Hepatocyte (in vitro differentiated cells): ENCODE measurements around the gene EIF4ENIF1. TPM values are rescaled to one million over a fixed set of nuclear protein-coding genes. Genes with fewer than 3 reads are reported as not detected.

Experiments
- DNase-seq: peaks from one replicate; pipeline ENCODE4 v3.0.0-alpha.2; 2016; ENCODE audit warnings: low spot score
- H2AFZ ChIP-seq: fragments of 200-600 bp; sonication (generic); 2 replicates; pipeline ENCODE4 v1.6.0; 2016; ENCODE audit warnings: antibody characterized with exemption, mild to moderate bottlenecking
- H3K27ac ChIP-seq: fragments of 200-600 bp; sonication (generic); 2 replicates; pipeline ENCODE4 v1.5.1; 2016; ENCODE audit warnings: mild to moderate bottlenecking
- H3K27me3 ChIP-seq: fragments of 200-600 bp; sonication (generic); 2 replicates; pipeline ENCODE4 v1.6.1; 2016
- H3K36me3 ChIP-seq: fragments of 200-600 bp; sonication (generic); replicated peaks from 2 replicates; pipeline ENCODE4 v1.5.1; 2016; ENCODE audit warnings: low read depth; ENCODE audit not compliant: insufficient read depth
- H3K4me1 ChIP-seq: fragments of 200-600 bp; sonication (generic); 2 replicates; pipeline ENCODE4 v1.5.1; 2016; ENCODE audit warnings: mild to moderate bottlenecking, moderate library complexity; ENCODE audit not compliant: insufficient read depth
- H3K4me2 ChIP-seq: fragments of 200-600 bp; sonication (generic); 2 replicates; pipeline ENCODE4 v1.6.0; 2016
- H3K4me3 ChIP-seq: fragments of 200-600 bp; sonication (generic); 2 replicates; pipeline ENCODE4 v1.5.1; 2016; ENCODE audit warnings: mild to moderate bottlenecking
- H3K79me2 ChIP-seq: fragments of 200-600 bp; sonication (generic); 2 replicates; pipeline ENCODE4 v1.6.0; 2017; ENCODE audit warnings: mild to moderate bottlenecking
- H3K9me2 ChIP-seq: fragments of 200-600 bp; sonication (generic); replicated peaks from 2 replicates; pipeline ENCODE4 v1.6.0; 2017; ENCODE audit warnings: mild to moderate bottlenecking; ENCODE audit not compliant: insufficient read depth
- H3K9me3 ChIP-seq: fragments of 200-600 bp; sonication (generic); 2 replicates; pipeline ENCODE4 v1.5.1; 2016; ENCODE audit warnings: low read depth, mild to moderate bottlenecking
- H4K20me1 ChIP-seq: fragments of 200-600 bp; sonication (generic); 2 replicates; pipeline ENCODE4 v1.6.0; 2016; ENCODE audit warnings: mild to moderate bottlenecking; ENCODE audit not compliant: insufficient read depth, poor library complexity, severe bottlenecking
- CTCF ChIP-seq: fragments of 200-600 bp; sonication (generic); IDR thresholded peaks from 2 replicates; pipeline ENCODE4 v1.5.1; 2016; ENCODE audit warnings: antibody characterized with exemption, mild to moderate bottlenecking; ENCODE audit not compliant: poor library complexity
- EZH2 ChIP-seq: fragments of 200-600 bp; sonication (generic); IDR thresholded peaks from 2 replicates; pipeline ENCODE4 v1.6.1; 2016; ENCODE audit warnings: antibody characterized with exemption, mild to moderate bottlenecking, borderline replicate concordance
- EZH2phosphoT487 ChIP-seq: fragments of 200-600 bp; sonication (generic); IDR thresholded peaks from one replicate; pipeline ENCODE4 v1.6.1; 2018; ENCODE audit warnings: antibody characterized with exemption, mild to moderate bottlenecking, low read depth, moderate library complexity; ENCODE audit not compliant: unreplicated experiment, severe bottlenecking
- WGBS: methylation state at CpG from one replicate; pipeline ENCODE4 v1.1.6; 2016; ENCODE audit warnings: low lambda C conversion rate; ENCODE audit errors: missing lambda C conversion rate; 5-methylcytosine and 5-hydroxymethylcytosine counted together
- polyA plus RNA-seq: library from polyadenylated mRNA; unstranded; fragments of >200 nt; fragmentation: Nextera tagmentation; extraction: Ambion mirVana; gene quantifications from 2 replicates; pipeline ENCODE4 v1.2.1, GENCODE V29; 2016
- total RNA-seq: library from RNA; depleted of rRNA; stranded (reverse); fragments of >200 nt; gene quantifications from 2 replicates; pipeline ENCODE4 v1.2.3, GENCODE V29; 2014

Gene EIF4ENIF1
- total and polyA plus RNA-seq, 2 experiments from 2014 or later = 9.2 to 13.3 TPM

- no peak overlapping the region for H3K4me3 ChIP-seq
- no peak for DNase-seq
- H2AFZ ChIP-seq = no peak overlapping the region
- no peaks in the 10 kb centered on the region for H3K27me3 ChIP-seq
- no peaks in the 10 kb centered on the region for H3K9me3 ChIP-seq
- TF ChIP-seq EZH2 = no peak
- no peaks in the 10 kb centered on the region for H4K20me1 ChIP-seq
- H3K27ac ChIP-seq = no peak overlapping the region
- WGBS = 96% methylated on average over 7 of the region's 7 CpGs
- peaks cover 3% of the 10 kb centered on the region for H3K4me1 ChIP-seq
- no peaks in the 10 kb centered on the region for H3K9me2 ChIP-seq
- no peaks in the 10 kb centered on the region for H3K79me2 ChIP-seq
- no peaks in the 10 kb centered on the region for H3K36me3 ChIP-seq
- H3K4me2 ChIP-seq = no peak overlapping the region
These were observed 49.0 kb downstream of the EIF4ENIF1 start for GRCh38 chr22:31440681-31441080.

GRCh38 chr22:31439808-31440207 lies 49.8 kb downstream of the EIF4ENIF1 start:
- TF ChIP-seq EZH2phosphoT487 (no peak), CTCF (no peak)
- WGBS = 82% methylated on average over 8 of the region's 8 CpGs
- Histone ChIP-seq H2AFZ (no peak overlapping the region), H3K27me3 (no peaks in the 10 kb centered on the region), H3K79me2 (no peaks in the 10 kb centered on the region), H3K4me1 (peaks cover 3% of the 10 kb centered on the region), H3K4me2 (no peak overlapping the region), H3K27ac (no peak overlapping the region), H3K9me3 (no peaks in the 10 kb centered on the region), H3K36me3 (no peaks in the 10 kb centered on the region), H3K9me2 (no peaks in the 10 kb centered on the region), H3K4me3 (no peak overlapping the region), H4K20me1 (no peaks in the 10 kb centered on the region)
- no peak for DNase-seq

- H3K9me3 ChIP-seq = no peaks in the 10 kb centered on the region
- no peaks in the 10 kb centered on the region for H3K27me3 ChIP-seq
- peaks cover 7% of the 10 kb centered on the region for H3K36me3 ChIP-seq
- 98% methylated on average over 3 of the region's 3 CpGs for WGBS
- no peak for TF ChIP-seq CTCF
- no peak for TF ChIP-seq EZH2phosphoT487
- no peak for TF ChIP-seq EZH2
- H3K4me2 ChIP-seq = no peak overlapping the region
- DNase-seq = no peak
- H3K79me2 ChIP-seq = no peaks in the 10 kb centered on the region
- no peaks in the 10 kb centered on the region for H4K20me1 ChIP-seq
- H3K4me3 ChIP-seq = no peak overlapping the region
- no peak overlapping the region for H2AFZ ChIP-seq
- H3K9me2 ChIP-seq = no peaks in the 10 kb centered on the region
- H3K4me1 ChIP-seq = no peaks in the 10 kb centered on the region
- no peak overlapping the region for H3K27ac ChIP-seq
These were observed 53.5 kb downstream of the EIF4ENIF1 start for GRCh38 chr22:31436132-31436531.

- TF ChIP-seq EZH2 = no peak
- TF ChIP-seq EZH2phosphoT487 = no peak
- TF ChIP-seq CTCF = no peak
- DNase-seq = no peak
- WGBS = 94% methylated on average over 5 of the region's 5 CpGs
- H3K27me3 ChIP-seq = no peaks in the 10 kb centered on the region
- H3K4me3 ChIP-seq = no peak overlapping the region
- H3K27ac ChIP-seq = no peak overlapping the region
- peaks cover 6% of the 10 kb centered on the region for H3K79me2 ChIP-seq
- H3K4me1 ChIP-seq = no peaks in the 10 kb centered on the region
- H3K9me2 ChIP-seq = no peaks in the 10 kb centered on the region
- H3K36me3 ChIP-seq = peaks cover 7% of the 10 kb centered on the region
- H4K20me1 ChIP-seq = no peaks in the 10 kb centered on the region
- no peak overlapping the region for H3K4me2 ChIP-seq
- H3K9me3 ChIP-seq = no peaks in the 10 kb centered on the region
- H2AFZ ChIP-seq = no peak overlapping the region
These were observed 57.7 kb downstream of the EIF4ENIF1 start for GRCh38 chr22:31431950-31432349.
